OCI-LY7 (cell line): ENCODE results near the gene CCHCR1. TPM values are rescaled to one million over a fixed set of nuclear protein-coding genes. Genes with fewer than 3 reads are reported as not detected.

ENCODE experiments used
- BruUV-seq: library from RNA; stranded (reverse); fragments of 400-500 nt; replicated peaks from 2 replicates; lab custom pipeline; 2021; lab: Mats Ljungman, UMichigan
- CTCF ChIA-PET: fragments of 300-600 bp; sonication (Branson Sonifier 250); formaldehyde crosslinking; loops from one replicate; lab custom pipeline; 2022; ENCODE audit warnings: antibody characterized with exemption; ENCODE audit not compliant: unreplicated experiment; lab: Charles Lee
- POLR2A ChIA-PET: fragments of 300-600 bp; sonication (Branson Sonifier 250); formaldehyde crosslinking; loops from one replicate; lab custom pipeline; 2022; ENCODE audit warnings: antibody characterized with exemption; lab: Charles Lee
- DNase-seq: peaks from one replicate; pipeline ENCODE4 v3.0.0-alpha.2; 2015; ENCODE audit warnings: low spot score
- H2AFZ ChIP-seq: fragments of 200-600 bp; sonication (generic), shearing (Covaris generic); 2 replicates; pipeline ENCODE4 v1.6.1; 2014; ENCODE audit warnings: mild to moderate bottlenecking, antibody characterized with exemption, low read length, moderate library complexity
- H3K27ac ChIP-seq: fragments of 200-600 bp; sonication (generic); 2 replicates; pipeline ENCODE4 v1.5.1; 2014; ENCODE audit warnings: mixed run types, low read depth, mild to moderate bottlenecking, moderate library complexity, low read length, inconsistent platforms; ENCODE audit not compliant: poor library complexity, severe bottlenecking
- H3K36me3 ChIP-seq: fragments of 200-600 bp; sonication (generic); 2 replicates; pipeline ENCODE4 v1.6.1; 2014; ENCODE audit warnings: mild to moderate bottlenecking, antibody characterized with exemption, low read length, moderate library complexity, mixed read lengths; ENCODE audit not compliant: insufficient read depth
- H3K4me1 ChIP-seq: fragments of 200-600 bp; sonication (generic); 2 replicates; pipeline ENCODE4 v1.5.1; 2014; ENCODE audit warnings: mild to moderate bottlenecking, low read length; ENCODE audit not compliant: insufficient read depth, poor library complexity, severe bottlenecking
- H3K4me2 ChIP-seq: fragments of 200-600 bp; sonication (generic); 2 replicates; pipeline ENCODE4 v1.6.1; 2014; ENCODE audit warnings: mild to moderate bottlenecking, low read length
- H3K4me3 ChIP-seq: fragments of 200-600 bp; sonication (generic); 2 replicates; pipeline ENCODE4 v1.5.1; 2014; ENCODE audit warnings: mild to moderate bottlenecking, low read depth, low read length; ENCODE audit not compliant: poor library complexity, severe bottlenecking
- H3K79me2 ChIP-seq: fragments of 200-600 bp; sonication (generic); 2 replicates; pipeline ENCODE4 v1.6.1; 2016; ENCODE audit warnings: low read depth, mild to moderate bottlenecking, low read length, moderate library complexity, mixed read lengths; ENCODE audit not compliant: insufficient read depth
- H3K9me2 ChIP-seq: fragments of 200-600 bp; sonication (generic); 2 replicates; pipeline ENCODE4 v1.6.1; 2016; ENCODE audit warnings: mild to moderate bottlenecking, low read length, mixed read lengths; ENCODE audit not compliant: insufficient read depth
- H3K9me3 ChIP-seq: fragments of 200-600 bp; sonication (generic); 2 replicates; pipeline ENCODE4 v1.6.1; 2014; ENCODE audit warnings: mild to moderate bottlenecking, mixed run types, low read length, mixed read lengths
- H4K20me1 ChIP-seq: fragments of 200-600 bp; sonication (generic); 2 replicates; pipeline ENCODE4 v1.6.1; 2014; ENCODE audit warnings: mild to moderate bottlenecking, antibody characterized with exemption, low read length, moderate library complexity, mixed read lengths; ENCODE audit not compliant: insufficient read depth
- CTCF ChIP-seq: fragments of 200-600 bp; sonication (generic); conservative IDR thresholded peaks from 2 replicates; pipeline ENCODE4 v1.5.1; 2014; ENCODE audit warnings: mild to moderate bottlenecking, antibody characterized with exemption, low read length, moderate library complexity, mixed read lengths
- EZH2phosphoT487 ChIP-seq: fragments of 200-600 bp; sonication (generic); IDR thresholded peaks from 2 replicates; pipeline ENCODE4 v1.6.1; 2018; ENCODE audit warnings: low read depth, borderline replicate concordance, mild to moderate bottlenecking, mixed run types, antibody characterized with exemption, low read length, moderate library complexity, mixed read lengths
- intact Hi-C: fragments of 100-400 bp; cut with micrococcal nuclease; formaldehyde crosslinking; loops from one replicate; pipeline ENCODE4 v1.10.0; 2022; ENCODE audit not compliant: unreplicated experiment
- total RNA-seq, 2 experiments: library from RNA; depleted of rRNA in 1 of 2; stranded (reverse); fragments of >200 nt in 1 of 2; shearing (Covaris generic) in 1 of 2; gene quantifications; 2 replicates each; pipeline ENCODE4 v1.2.3, GENCODE V29; 2014 to 2022

CCHCR1 gene
- total RNA-seq, 2 experiments from 2014 or later: 23.9 to 33.0 TPM

GRCh38 chr6:31120151-31120915 lies 37.3 kb downstream of the CCHCR1 start, which contains the start of gene CDSN:
TSS of gene CDSN (minus strand) at chr6:31120446. CDS start at chr6:31120419, 27 bp downstream.
- no peak within 1 kb of the TSS for H3K27ac ChIP-seq
- intact Hi-C loops: no loop called here
- DNase-seq: no peak
- ChIA-PET POLR2A (no interaction called here), CTCF (no interaction called here)
- H3K4me1 ChIP-seq: no peaks in the 10 kb centered on the region
- no peaks in the 10 kb centered on the region for H4K20me1 ChIP-seq
- H3K36me3 ChIP-seq: no peaks in the 10 kb centered on the region
- H3K4me2 ChIP-seq: no peak within 1 kb of the TSS
- no peaks in the 10 kb centered on the region for H3K79me2 ChIP-seq
- no TSS peak for BruUV-seq
- H3K9me3 ChIP-seq: no peaks in the 10 kb centered on the region
- no peaks in the 10 kb centered on the region for H3K9me2 ChIP-seq
- TF ChIP-seq EZH2phosphoT487 (no peak), CTCF (no peak)
- no peak within 1 kb of the TSS for H3K4me3 ChIP-seq
- H2AFZ ChIP-seq: no peak within 1 kb of the TSS

GRCh38 chr6:31118178-31118577 lies 39.4 kb downstream of the CCHCR1 start:
- CTCF ChIA-PET: no interaction called here
- intact Hi-C loops: no loop called here
- BruUV-seq: no TSS peak
- no peaks in the 10 kb centered on the region for H3K9me3 ChIP-seq
- H3K27ac ChIP-seq: no peak overlapping the region
- H3K4me2 ChIP-seq: no peak overlapping the region
- H3K36me3 ChIP-seq: no peaks in the 10 kb centered on the region
- no peaks in the 10 kb centered on the region for H3K79me2 ChIP-seq
- no peaks in the 10 kb centered on the region for H4K20me1 ChIP-seq
- POLR2A ChIA-PET: no interaction called here
- no peak for TF ChIP-seq EZH2phosphoT487
- no peak for TF ChIP-seq CTCF
- no peaks in the 10 kb centered on the region for H3K9me2 ChIP-seq
- H2AFZ ChIP-seq: no peak overlapping the region
- no peaks in the 10 kb centered on the region for H3K4me1 ChIP-seq
- no peak overlapping the region for H3K4me3 ChIP-seq
- DNase-seq: no peak
